ENCODE results near the gene ZDHHC7.

DNA sequence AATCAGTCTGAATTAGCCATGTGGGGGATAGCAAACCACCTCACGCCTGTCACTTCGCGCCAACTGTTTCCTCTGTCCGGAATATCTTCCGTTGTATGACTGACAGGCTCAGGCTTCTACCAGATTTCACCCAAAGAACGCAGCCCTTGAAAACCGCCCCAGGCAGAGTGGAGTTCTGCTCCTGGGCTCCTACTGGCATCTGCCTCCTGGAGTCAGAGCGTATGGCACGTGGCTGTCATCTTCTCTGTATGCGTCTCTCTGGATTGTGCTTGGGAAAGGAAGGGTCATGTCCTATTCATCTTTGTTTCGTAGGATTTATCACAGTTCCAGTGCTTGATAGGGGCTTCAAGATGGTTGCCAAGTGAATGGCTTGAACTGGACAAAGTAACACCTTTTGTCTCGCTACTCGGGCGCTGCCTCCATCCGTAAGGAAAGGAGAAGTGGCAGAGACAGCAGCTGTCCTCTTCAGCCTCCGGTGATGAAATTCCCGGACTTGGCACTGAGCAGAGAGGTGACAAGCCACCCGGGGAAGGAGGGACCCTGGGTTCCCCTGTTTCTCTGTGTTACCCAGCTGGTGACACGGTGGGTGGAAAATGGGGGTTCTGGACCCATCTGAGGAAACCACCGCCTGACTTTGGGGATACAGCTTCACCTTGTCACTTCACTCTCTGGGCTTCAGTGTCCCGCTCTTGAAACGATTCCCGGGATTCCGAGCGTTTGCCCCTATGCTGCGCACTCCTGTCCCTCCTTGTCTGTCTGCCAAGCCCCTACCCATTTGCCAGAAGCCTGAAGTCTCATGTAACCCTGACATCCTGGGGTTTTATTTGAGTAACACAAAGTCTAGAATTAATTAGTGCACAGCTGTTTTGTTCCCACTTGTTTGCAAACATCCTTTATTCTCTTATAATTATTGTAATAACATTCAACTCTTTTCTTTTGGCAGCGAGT, 30.2 kb upstream of the ZDHHC7 start:
- TF ChIP-seq CTCF (conservative IDR thresholded peaks at IDR 0.05 in 1 of 2, IDR thresholded peaks at IDR 0.05 in 1 of 2; ENCODE audit: low read depth in 1 of 2, low read length in 2 of 2) (no peak), EZH2 (IDR thresholded peaks at IDR 0.05; ENCODE audit: low read length, missing control alignments) (no peak)
